Measurements from ENCODE around the gene CERS6.

CERS6 gene

DNA sequence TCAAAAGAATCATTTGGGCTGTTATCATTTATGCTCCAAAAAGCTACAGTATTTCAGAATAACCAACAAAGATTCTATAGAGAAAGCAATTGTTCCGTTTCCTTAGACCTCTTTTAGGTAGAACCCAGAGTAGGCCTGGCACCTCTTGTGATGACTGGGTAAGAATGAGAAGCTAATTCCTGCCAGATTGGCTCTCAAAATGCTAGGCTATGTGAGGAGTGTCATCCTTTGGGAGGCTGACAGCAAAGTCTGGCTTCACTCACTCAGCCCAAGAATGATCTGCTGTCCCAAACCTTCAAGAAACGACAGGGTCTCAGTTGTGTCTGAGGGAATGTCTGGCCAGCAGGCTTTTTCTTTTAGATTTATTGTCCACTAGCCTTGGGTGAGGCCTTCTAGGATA lies 4.5 kb downstream of the CERS6 start:
- no peak overlapping the region for H3K27ac ChIP-seq
- TF ChIP-seq, protein P1, sequence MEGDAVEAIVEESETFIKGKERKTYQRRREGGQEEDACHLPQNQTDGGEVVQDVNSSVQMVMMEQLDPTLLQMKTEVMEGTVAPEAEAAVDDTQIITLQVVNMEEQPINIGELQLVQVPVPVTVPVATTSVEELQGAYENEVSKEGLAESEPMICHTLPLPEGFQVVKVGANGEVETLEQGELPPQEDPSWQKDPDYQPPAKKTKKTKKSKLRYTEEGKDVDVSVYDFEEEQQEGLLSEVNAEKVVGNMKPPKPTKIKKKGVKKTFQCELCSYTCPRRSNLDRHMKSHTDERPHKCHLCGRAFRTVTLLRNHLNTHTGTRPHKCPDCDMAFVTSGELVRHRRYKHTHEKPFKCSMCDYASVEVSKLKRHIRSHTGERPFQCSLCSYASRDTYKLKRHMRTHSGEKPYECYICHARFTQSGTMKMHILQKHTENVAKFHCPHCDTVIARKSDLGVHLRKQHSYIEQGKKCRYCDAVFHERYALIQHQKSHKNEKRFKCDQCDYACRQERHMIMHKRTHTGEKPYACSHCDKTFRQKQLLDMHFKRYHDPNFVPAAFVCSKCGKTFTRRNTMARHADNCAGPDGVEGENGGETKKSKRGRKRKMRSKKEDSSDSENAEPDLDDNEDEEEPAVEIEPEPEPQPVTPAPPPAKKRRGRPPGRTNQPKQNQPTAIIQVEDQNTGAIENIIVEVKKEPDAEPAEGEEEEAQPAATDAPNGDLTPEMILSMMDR (IDR thresholded peaks at IDR 0.05) = no peak
- TF ChIP-seq ZFX (IDR thresholded peaks at IDR 0.05; ENCODE audit: borderline replicate concordance) = no peak

GRCh38 chr2:168461178-168461941 lies 5.3 kb downstream of the CERS6 start:
- H3K27ac ChIP-seq = no peak overlapping the region
- TF ChIP-seq ZFX (IDR thresholded peaks at IDR 0.05; ENCODE audit: borderline replicate concordance) = no peak
- TF ChIP-seq, protein P1 (IDR thresholded peaks at IDR 0.05) = no peak

GRCh38 chr2:168461942-168462331 lies 5.9 kb downstream of the CERS6 start:
- no peak overlapping the region for H3K27ac ChIP-seq
- TF ChIP-seq, protein P1 (IDR thresholded peaks at IDR 0.05) = no peak
- TF ChIP-seq ZFX (IDR thresholded peaks at IDR 0.05; ENCODE audit: borderline replicate concordance) = no peak

DNA sequence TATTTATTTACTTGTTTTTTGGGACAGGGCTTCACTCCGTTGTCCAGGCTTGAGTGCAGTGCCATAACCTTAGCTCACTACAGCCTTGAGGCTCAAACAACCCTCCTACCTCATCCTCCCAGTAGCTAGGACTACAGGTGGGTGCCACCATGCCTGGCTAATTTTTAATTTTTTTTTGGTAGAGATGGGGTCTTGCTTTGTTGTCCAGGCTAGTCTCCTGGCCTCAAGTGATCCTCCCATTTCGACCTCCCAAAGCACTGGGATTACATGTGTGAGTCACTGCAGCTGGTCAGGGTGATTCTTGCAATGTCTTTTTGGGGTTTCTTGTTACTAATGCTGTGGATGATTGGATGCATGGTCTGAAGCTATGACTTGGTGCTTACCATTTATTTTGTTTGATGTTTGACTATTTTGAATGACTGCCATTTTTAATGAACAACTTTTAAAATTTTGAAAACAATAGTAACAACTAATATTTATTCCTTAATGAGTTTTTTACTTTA lies 6.5 kb downstream of the CERS6 start:
- no peak for TF ChIP-seq ZFX (IDR thresholded peaks at IDR 0.05; ENCODE audit: borderline replicate concordance)
- no peak overlapping the region for H3K27ac ChIP-seq

DNA sequence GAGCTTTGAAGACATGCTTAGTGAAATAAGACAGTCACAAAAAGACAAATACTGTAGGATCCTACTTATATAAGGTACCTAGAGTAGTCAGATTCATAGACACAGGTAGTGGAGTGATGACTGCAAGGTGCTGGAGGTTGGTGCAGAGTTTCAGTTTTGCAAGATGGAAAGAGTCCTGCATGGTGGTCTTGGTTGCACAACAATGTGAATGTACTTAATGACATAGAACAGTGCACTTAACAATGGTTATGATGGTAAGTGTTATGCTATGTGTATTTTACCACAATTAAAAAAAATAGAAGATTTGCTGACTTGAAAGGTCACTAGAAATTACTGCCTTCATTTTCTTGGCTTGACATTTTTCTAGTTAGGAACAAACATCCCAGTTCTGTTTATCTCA lies 9.5 kb downstream of the CERS6 start:
- no peak overlapping the region for H3K27ac ChIP-seq
- no peak for TF ChIP-seq ZFX (IDR thresholded peaks at IDR 0.05; ENCODE audit: borderline replicate concordance)
- TF ChIP-seq, protein P1 (IDR thresholded peaks at IDR 0.05) = no peak

DNA sequence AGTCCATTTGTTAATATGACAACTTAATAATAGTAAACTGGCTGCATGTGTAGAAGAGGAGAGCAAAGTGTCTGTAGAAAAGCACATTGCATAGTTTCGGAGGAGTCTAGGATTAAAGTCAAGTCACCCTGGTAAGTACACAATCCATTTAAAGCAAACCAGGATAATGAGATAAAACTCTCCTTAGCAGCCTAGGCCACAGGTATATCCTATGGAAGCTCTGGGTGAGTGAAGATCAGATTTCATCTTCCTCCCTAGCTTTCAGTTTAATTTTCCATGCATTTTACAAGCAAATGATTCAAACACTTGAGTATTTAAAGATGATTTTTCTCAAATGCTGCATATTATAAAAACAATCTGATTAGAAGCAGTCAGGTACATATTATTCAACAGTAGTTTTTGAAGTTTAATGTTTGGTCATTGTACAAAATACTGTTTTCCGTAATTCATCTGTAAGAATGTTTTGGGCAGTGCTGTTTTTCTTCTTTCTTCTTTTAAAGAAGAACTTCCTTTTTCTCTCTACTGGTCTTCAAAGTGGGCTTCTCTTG lies 10.2 kb downstream of the CERS6 start:
- TF ChIP-seq ZFX (IDR thresholded peaks at IDR 0.05; ENCODE audit: borderline replicate concordance) = no peak
- TF ChIP-seq, protein P1 (IDR thresholded peaks at IDR 0.05) = no peak
- 0 out of 2 replicates have a peak overlapping the region, but pooled peaks have one; percentile 20 for H3K27ac ChIP-seq

GRCh38 chr2:168466834-168467565 lies 10.9 kb downstream of the CERS6 start:
- H3K27ac ChIP-seq = 0 out of 2 replicates have a peak overlapping the region, but pooled peaks have one; percentile 20
- TF ChIP-seq, protein P1 (IDR thresholded peaks at IDR 0.05) = no peak
- TF ChIP-seq ZFX (IDR thresholded peaks at IDR 0.05; ENCODE audit: borderline replicate concordance) = no peak

All from 22Rv1 (cell line).